Esophagus squamous epithelium (tissue), 4 donors: ENCODE measurements around the gene ERRFI1.

Experiments
- POLR2A ChIP-seq, 4 donors: fragments of 450-650 bp; IDR thresholded peaks; one replicate each; pipeline ENCODE4 v1.6.1; 2017; ENCODE audit warnings: antibody characterized with exemption in 4 of 4, mild to moderate bottlenecking in 4 of 4, moderate library complexity in 3 of 4
- TF ChIP-seq, protein P1 (sequence below), 6 experiments: fragments of 450-650 bp in 4 of 6; fragments of 200-600 bp in 2 of 6; sonication (generic) in 2 of 6; IDR thresholded peaks; one replicate each; pipeline ENCODE4 v1.5.1; 2016 to 2019; ENCODE audit warnings: antibody characterized with exemption in 6 of 6, mild to moderate bottlenecking in 4 of 6, moderate library complexity in 4 of 6

DNA sequence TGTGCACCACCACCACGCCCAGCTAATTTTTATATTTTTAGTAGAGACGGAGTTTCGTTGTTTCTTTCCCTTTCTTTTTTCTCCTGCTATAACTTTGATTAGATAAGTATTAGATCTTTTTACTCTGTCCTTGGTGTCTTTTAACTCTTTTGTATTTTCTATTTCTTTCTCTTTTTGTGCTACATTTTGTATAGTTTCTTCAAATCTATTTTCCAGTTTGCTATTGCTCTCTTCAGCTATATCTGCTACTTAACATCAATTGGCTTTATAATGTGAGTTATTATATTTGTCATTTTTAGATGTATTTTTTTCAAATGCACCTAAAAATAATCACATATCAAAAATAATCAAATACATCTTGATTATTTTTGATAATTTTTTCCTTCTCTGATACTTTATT is 16.0 kb upstream of the ERRFI1 start:
- no peak for TF ChIP-seq POLR2A (IDR thresholded peaks at IDR 0.05)
- TF ChIP-seq, protein P1, sequence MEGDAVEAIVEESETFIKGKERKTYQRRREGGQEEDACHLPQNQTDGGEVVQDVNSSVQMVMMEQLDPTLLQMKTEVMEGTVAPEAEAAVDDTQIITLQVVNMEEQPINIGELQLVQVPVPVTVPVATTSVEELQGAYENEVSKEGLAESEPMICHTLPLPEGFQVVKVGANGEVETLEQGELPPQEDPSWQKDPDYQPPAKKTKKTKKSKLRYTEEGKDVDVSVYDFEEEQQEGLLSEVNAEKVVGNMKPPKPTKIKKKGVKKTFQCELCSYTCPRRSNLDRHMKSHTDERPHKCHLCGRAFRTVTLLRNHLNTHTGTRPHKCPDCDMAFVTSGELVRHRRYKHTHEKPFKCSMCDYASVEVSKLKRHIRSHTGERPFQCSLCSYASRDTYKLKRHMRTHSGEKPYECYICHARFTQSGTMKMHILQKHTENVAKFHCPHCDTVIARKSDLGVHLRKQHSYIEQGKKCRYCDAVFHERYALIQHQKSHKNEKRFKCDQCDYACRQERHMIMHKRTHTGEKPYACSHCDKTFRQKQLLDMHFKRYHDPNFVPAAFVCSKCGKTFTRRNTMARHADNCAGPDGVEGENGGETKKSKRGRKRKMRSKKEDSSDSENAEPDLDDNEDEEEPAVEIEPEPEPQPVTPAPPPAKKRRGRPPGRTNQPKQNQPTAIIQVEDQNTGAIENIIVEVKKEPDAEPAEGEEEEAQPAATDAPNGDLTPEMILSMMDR (IDR thresholded peaks at IDR 0.05), result no peak
